Glutamatergic neuron (in vitro differentiated cells): Measurements from ENCODE around the gene RAI2. TPM values are rescaled to one million over a fixed set of nuclear protein-coding genes. Genes with fewer than 3 reads are reported as not detected.

Source experiments
- DNase-seq: peaks from one replicate; pipeline ENCODE4 v3.0.0; 2022
- H3K27ac Mint-ChIP-seq: one replicate; pipeline ENCODE4 v1.8.0; 2020; ENCODE audit warnings: mild to moderate bottlenecking, mixed read lengths, inconsistent platforms; ENCODE audit not compliant: unreplicated experiment
- H3K27me3 Mint-ChIP-seq: one replicate; pipeline ENCODE4 v1.8.0; 2020; ENCODE audit warnings: mild to moderate bottlenecking, moderate library complexity, mixed read lengths, inconsistent platforms; ENCODE audit not compliant: unreplicated experiment
- H3K36me3 Mint-ChIP-seq: one replicate; pipeline ENCODE4 v1.8.0; 2020; ENCODE audit warnings: mild to moderate bottlenecking, mixed read lengths, inconsistent platforms; ENCODE audit not compliant: unreplicated experiment
- H3K4me1 Mint-ChIP-seq: one replicate; pipeline ENCODE4 v1.8.0; 2020; ENCODE audit warnings: mild to moderate bottlenecking, low read depth, mixed read lengths, inconsistent platforms; ENCODE audit not compliant: unreplicated experiment
- H3K4me3 Mint-ChIP-seq: one replicate; pipeline ENCODE4 v1.8.0; 2020; ENCODE audit warnings: mild to moderate bottlenecking, mixed read lengths, inconsistent platforms; ENCODE audit not compliant: unreplicated experiment
- H3K9me3 Mint-ChIP-seq: one replicate; pipeline ENCODE4 v1.8.0; 2020; ENCODE audit warnings: mild to moderate bottlenecking, moderate library complexity, mixed read lengths, inconsistent platforms; ENCODE audit not compliant: unreplicated experiment
- CTCF ChIP-seq: fragments of 200-600 bp; sonication (generic); IDR thresholded peaks from one replicate; pipeline ENCODE4 v1.5.0; 2021; ENCODE audit not compliant: partially characterized antibody, unreplicated experiment
- total RNA-seq: library from RNA; stranded (reverse); fragmentation: NEBNext Ultra II Directional; extraction: Animal tissue kit (Norgen Biotek cat#: 25700); gene quantifications from one replicate; pipeline ENCODE4 v1.2.1, GENCODE V29; 2021; ENCODE audit not compliant: unreplicated experiment

Gene RAI2
- total RNA-seq, 1 donor from 2014 or later = 1.4 TPM

GRCh38 chrX:17854069-17854468 is 7.0 kb downstream of the RAI2 start:
- no peaks in the 10 kb centered on the region for H3K4me1 Mint-ChIP-seq
- no peak overlapping the region for H3K4me3 Mint-ChIP-seq
- no peak overlapping the region for H3K27ac Mint-ChIP-seq
- no peaks in the 10 kb centered on the region for H3K9me3 Mint-ChIP-seq
- H3K27me3 Mint-ChIP-seq = peaks cover 6% of the 10 kb centered on the region
- no peak for TF ChIP-seq CTCF
- H3K36me3 Mint-ChIP-seq = no peaks in the 10 kb centered on the region
- no peak for DNase-seq

- Mint-ChIP-seq H3K36me3 (no peaks in the 10 kb centered on the region), H3K9me3 (no peaks in the 10 kb centered on the region), H3K27me3 (no peaks in the 10 kb centered on the region), H3K4me1 (no peaks in the 10 kb centered on the region), H3K4me3 (no peak overlapping the region), H3K27ac (no peak overlapping the region)
- TF ChIP-seq CTCF = no peak
- DNase-seq = no peak
Observed at GRCh38 chrX:17851874-17852273, 9.2 kb downstream of the RAI2 start.

GRCh38 chrX:17848545-17849265 is 12.4 kb downstream of the RAI2 start:
- no peak overlapping the region for H3K27ac Mint-ChIP-seq
- no peaks in the 10 kb centered on the region for H3K27me3 Mint-ChIP-seq
- no peak for TF ChIP-seq CTCF
- no peak overlapping the region for H3K4me3 Mint-ChIP-seq
- DNase-seq = no peak
- no peaks in the 10 kb centered on the region for H3K9me3 Mint-ChIP-seq
- H3K36me3 Mint-ChIP-seq = no peaks in the 10 kb centered on the region
- H3K4me1 Mint-ChIP-seq = no peaks in the 10 kb centered on the region

GRCh38 chrX:17846045-17846444 is 15.1 kb downstream of the RAI2 start:
- no peak overlapping the region for H3K27ac Mint-ChIP-seq
- H3K4me1 Mint-ChIP-seq = no peaks in the 10 kb centered on the region
- DNase-seq = no peak
- no peak overlapping the region for H3K4me3 Mint-ChIP-seq
- no peaks in the 10 kb centered on the region for H3K9me3 Mint-ChIP-seq
- H3K36me3 Mint-ChIP-seq = no peaks in the 10 kb centered on the region
- no peak for TF ChIP-seq CTCF
- H3K27me3 Mint-ChIP-seq = no peaks in the 10 kb centered on the region

GRCh38 chrX:17844236-17844635 is 16.9 kb downstream of the RAI2 start:
- no peaks in the 10 kb centered on the region for H3K9me3 Mint-ChIP-seq
- no peak for DNase-seq
- H3K27ac Mint-ChIP-seq = no peak overlapping the region
- H3K4me3 Mint-ChIP-seq = no peak overlapping the region
- no peaks in the 10 kb centered on the region for H3K27me3 Mint-ChIP-seq
- no peaks in the 10 kb centered on the region for H3K36me3 Mint-ChIP-seq
- no peak for TF ChIP-seq CTCF
- peaks cover under 1% of the 10 kb centered on the region for H3K4me1 Mint-ChIP-seq
